Right lobe of liver (tissue), 4 donors: ENCODE results near the gene NCAPD2.

Experiments
- POLR2A ChIP-seq: fragments of 450-650 bp; IDR thresholded peaks from one replicate; pipeline ENCODE4 v1.6.1; 2017; ENCODE audit warnings: antibody characterized with exemption, mild to moderate bottlenecking
- TF ChIP-seq, protein P1 (sequence below), 4 donors: fragments of 200-600 bp in 3 of 4; fragments of 450-650 bp in 1 of 4; IDR thresholded peaks; one replicate each; pipeline versions ENCODE4 v1.5.1 to v1.8.0; 2016 to 2022; ENCODE audit warnings: antibody characterized with exemption in 4 of 4, mild to moderate bottlenecking in 2 of 4
- donor health status: DM: no; HTN: no; CAD: no.
- donor health status: DM: no; HTN: no; CAD: no.
- donor health status: DM: no; HTN: yes; CAD: no.

GRCh38 chr12:6548556-6548955, 54.7 kb downstream of the NCAPD2 start:
- no peak for TF ChIP-seq POLR2A
- TF ChIP-seq, protein P1, sequence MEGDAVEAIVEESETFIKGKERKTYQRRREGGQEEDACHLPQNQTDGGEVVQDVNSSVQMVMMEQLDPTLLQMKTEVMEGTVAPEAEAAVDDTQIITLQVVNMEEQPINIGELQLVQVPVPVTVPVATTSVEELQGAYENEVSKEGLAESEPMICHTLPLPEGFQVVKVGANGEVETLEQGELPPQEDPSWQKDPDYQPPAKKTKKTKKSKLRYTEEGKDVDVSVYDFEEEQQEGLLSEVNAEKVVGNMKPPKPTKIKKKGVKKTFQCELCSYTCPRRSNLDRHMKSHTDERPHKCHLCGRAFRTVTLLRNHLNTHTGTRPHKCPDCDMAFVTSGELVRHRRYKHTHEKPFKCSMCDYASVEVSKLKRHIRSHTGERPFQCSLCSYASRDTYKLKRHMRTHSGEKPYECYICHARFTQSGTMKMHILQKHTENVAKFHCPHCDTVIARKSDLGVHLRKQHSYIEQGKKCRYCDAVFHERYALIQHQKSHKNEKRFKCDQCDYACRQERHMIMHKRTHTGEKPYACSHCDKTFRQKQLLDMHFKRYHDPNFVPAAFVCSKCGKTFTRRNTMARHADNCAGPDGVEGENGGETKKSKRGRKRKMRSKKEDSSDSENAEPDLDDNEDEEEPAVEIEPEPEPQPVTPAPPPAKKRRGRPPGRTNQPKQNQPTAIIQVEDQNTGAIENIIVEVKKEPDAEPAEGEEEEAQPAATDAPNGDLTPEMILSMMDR (IDR thresholded peaks at IDR 0.05), result no peak
